Measurements from ENCODE around the gene OGFOD2. TPM values are rescaled to one million over a fixed set of nuclear protein-coding genes. Genes with fewer than 3 reads are reported as not detected.

The OGFOD2 gene
- total and polyA plus RNA-seq, 2 of the 13 experiments (the other 11 are each of a cell fraction or from before 2014, with no cell fraction given) = 13.2 to 14.6 TPM

DNA sequence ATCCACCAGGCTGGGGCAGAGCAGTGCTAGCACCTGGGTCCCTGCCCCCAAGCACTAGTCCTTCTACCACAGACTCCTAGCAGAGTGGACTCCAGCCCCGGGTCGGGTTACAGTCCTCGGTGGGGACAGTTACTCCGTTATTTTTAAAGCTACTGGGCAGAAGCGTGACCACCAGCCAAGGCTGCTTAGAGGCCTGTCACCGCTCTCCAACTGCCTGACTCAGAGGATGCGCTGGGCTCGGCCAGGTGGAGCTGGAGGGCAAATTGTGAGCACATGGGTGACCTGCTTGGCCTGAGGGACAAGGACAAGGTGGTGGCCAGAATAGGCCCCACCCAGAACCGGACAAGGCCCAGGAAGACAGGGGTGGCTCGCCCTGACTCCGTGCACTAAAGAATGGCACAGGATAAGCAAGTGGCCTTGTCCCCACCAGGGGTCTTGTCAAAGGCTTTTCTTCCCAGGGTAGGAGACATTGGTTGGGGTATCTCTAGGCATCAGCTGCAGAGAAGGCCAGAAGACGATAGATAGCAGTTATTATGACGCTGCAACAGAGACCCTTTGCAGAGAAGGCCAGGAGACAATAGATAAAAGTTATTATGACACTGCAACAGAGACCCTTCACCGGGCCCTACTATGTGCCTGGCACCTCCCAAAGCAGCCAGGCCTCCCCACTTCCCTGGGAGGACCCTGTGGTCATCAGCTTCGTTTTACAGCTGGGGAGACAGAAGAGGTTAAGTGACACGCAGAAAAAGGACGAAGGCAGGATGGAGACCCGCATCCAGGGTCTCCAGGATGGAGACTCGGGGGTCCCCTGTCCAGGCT lies 10.4 kb upstream of the OGFOD2 start:
- Histone ChIP-seq H2AFZ (ENCODE audit: low read length) (no peak overlapping the region), H4K20me1 (ENCODE audit: insufficient read depth, low read length) (no peaks in the 10 kb centered on the region), H3K79me2 (ENCODE audit: insufficient read depth, low read length) (no peaks in the 10 kb centered on the region), H3K9me3 (ENCODE audit: low read length) (no peaks in the 10 kb centered on the region), H3K4me2 (ENCODE audit: low read depth, low read length) (peak overlapping the region; percentile 98), H3K27ac (ENCODE audit: extremely low read length, insufficient read depth, low read length) (no peak overlapping the region), H3K36me3 (replicated peaks in 1 of 2; ENCODE audit: control insufficient read depth in 1 of 2, insufficient read depth in 2 of 2, low read length in 2 of 2) (no peaks in the 10 kb centered on the region; a peak in 2 of 5 replicates), H3K9ac (ENCODE audit: insufficient read depth, low read depth, low read length) (peak overlapping the region; percentile 54), H3K4me3 (replicated peaks in 1 of 3; ENCODE audit: insufficient read depth in 1 of 3, low read depth in 2 of 3, low read length in 3 of 3) (peak overlapping the region; percentile 74 to 82 (median 82); a peak in 5 of 6 replicates), H3K4me1 (ENCODE audit: insufficient read depth, low read length) (peaks cover 47% of the 10 kb centered on the region), H3K27me3 (ENCODE audit: control insufficient read depth in 1 of 2, insufficient read depth in 2 of 2, low read length in 2 of 2) (no peaks in the 10 kb centered on the region)
- WGBS (ENCODE audit: low lambda C conversion rate) = 40% methylated on average over 17 of the region's 19 CpGs
- in situ Hi-C loops (cut with HindIII; ENCODE audit: extremely low pct_ligation_motif_present, low pct_unique_long_range_greater_than_20kb) (no loop called here), intact Hi-C loops (cut with micrococcal nuclease; ENCODE audit: unreplicated experiment) (loop anchor here (5.0 kb wide), 1 partner anchor 268 kb away; the partner anchor contains the start of genes MPHOSPH9 and MTRFR)
- CTCF ChIA-PET (ENCODE audit: low intra/inter-chr PET ratio, low total read pairs) = no interaction called here
- POLR2A ChIA-PET = interaction anchor here (1.1 to 3.7 kb wide), 3 partner anchors 10 to 97 kb away, joined by 3 to 43 read pairs (median 4); partner anchors contain the start of gene OGFOD2
- FAIRE-seq (no peak), ATAC-seq (peak; percentile 68), DNase-seq (ENCODE audit: low spot score) (peak; percentile 54)
- no TSS peak for BruUV-seq (replicated peaks)
- TF ChIP-seq HNF4G (IDR thresholded peaks at IDR 0.05; ENCODE audit: borderline replicate concordance, low read depth, low read length) (0 out of 2 replicates have a peak, but pooled peaks have one; percentile 36), HNF4G (CRISPR knock-in tag; IDR thresholded peaks at IDR 0.05; ENCODE audit: borderline replicate concordance, low read depth) (no peak), ZMYM3 (CRISPR knock-in tag; IDR thresholded peaks at IDR 0.05) (peak; percentile 28; the same call in 1 of the 2 replicates), ZNF850 (CRISPR knock-in tag; conservative IDR thresholded peaks at IDR 0.05) (no peak), PHF5A (CRISPR knock-in tag; IDR thresholded peaks at IDR 0.05; ENCODE audit: low read depth, unreplicated experiment) (no peak), EP300 (IDR thresholded peaks at IDR 0.05; ENCODE audit: low read depth in 2 of 2, low read length in 2 of 2) (no peak), EP300 (CRISPR knock-in tag; IDR thresholded peaks at IDR 0.05; ENCODE audit: borderline replicate concordance) (no peak), NCOR1 (IDR thresholded peaks at IDR 0.05; ENCODE audit: borderline replicate concordance, low read length) (no peak), ZBTB33 (CRISPR knock-in tag; IDR thresholded peaks at IDR 0.05) (no peak), HOXA9 (CRISPR knock-in tag; IDR thresholded peaks at IDR 0.05; ENCODE audit: borderline replicate concordance) (no peak), GPN1 (CRISPR knock-in tag; IDR thresholded peaks at IDR 0.05; ENCODE audit: borderline replicate concordance) (no peak), NFATC3 (CRISPR knock-in tag; IDR thresholded peaks at IDR 0.05) (no peak), MEF2D (CRISPR knock-in tag; IDR thresholded peaks at IDR 0.05) (0 out of 2 replicates have a peak, but pooled peaks have one; percentile 33), ZNF292 (CRISPR knock-in tag; IDR thresholded peaks at IDR 0.05; ENCODE audit: borderline replicate concordance, low read depth) (peak; percentile 34; the same call in 1 of the 2 replicates)
- TF ChIP-seq, protein P1, sequence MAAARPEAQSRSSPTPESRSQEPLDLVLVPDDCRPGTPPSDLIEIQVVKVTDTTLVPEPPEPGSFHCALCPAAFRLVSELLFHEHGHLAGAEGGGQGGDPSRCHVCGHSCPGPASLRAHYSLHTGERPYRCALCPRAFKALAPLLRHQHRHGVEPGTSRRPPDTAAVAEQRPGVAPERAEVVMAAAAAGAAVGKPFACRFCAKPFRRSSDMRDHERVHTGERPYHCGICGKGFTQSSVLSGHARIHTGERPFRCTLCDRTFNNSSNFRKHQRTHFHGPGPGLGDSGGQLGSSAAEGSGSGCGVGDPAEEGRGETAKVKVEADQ (CRISPR knock-in tag; IDR thresholded peaks at IDR 0.05; ENCODE audit: borderline replicate concordance) = no peak
- TF ChIP-seq, protein P2, sequence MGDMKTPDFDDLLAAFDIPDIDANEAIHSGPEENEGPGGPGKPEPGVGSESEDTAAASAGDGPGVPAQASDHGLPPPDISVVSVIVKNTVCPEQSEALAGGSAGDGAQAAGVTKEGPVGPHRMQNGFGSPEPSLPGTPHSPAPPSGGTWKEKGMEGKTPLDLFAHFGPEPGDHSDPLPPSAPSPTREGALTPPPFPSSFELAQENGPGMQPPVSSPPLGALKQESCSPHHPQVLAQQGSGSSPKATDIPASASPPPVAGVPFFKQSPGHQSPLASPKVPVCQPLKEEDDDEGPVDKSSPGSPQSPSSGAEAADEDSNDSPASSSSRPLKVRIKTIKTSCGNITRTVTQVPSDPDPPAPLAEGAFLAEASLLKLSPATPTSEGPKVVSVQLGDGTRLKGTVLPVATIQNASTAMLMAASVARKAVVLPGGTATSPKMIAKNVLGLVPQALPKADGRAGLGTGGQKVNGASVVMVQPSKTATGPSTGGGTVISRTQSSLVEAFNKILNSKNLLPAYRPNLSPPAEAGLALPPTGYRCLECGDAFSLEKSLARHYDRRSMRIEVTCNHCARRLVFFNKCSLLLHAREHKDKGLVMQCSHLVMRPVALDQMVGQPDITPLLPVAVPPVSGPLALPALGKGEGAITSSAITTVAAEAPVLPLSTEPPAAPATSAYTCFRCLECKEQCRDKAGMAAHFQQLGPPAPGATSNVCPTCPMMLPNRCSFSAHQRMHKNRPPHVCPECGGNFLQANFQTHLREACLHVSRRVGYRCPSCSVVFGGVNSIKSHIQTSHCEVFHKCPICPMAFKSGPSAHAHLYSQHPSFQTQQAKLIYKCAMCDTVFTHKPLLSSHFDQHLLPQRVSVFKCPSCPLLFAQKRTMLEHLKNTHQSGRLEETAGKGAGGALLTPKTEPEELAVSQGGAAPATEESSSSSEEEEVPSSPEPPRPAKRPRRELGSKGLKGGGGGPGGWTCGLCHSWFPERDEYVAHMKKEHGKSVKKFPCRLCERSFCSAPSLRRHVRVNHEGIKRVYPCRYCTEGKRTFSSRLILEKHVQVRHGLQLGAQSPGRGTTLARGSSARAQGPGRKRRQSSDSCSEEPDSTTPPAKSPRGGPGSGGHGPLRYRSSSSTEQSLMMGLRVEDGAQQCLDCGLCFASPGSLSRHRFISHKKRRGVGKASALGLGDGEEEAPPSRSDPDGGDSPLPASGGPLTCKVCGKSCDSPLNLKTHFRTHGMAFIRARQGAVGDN (CRISPR knock-in tag; IDR thresholded peaks at IDR 0.05) = peak; percentile 71

Data from HepG2 (cell line).